ENCODE data around the gene YPEL3.

DNA sequence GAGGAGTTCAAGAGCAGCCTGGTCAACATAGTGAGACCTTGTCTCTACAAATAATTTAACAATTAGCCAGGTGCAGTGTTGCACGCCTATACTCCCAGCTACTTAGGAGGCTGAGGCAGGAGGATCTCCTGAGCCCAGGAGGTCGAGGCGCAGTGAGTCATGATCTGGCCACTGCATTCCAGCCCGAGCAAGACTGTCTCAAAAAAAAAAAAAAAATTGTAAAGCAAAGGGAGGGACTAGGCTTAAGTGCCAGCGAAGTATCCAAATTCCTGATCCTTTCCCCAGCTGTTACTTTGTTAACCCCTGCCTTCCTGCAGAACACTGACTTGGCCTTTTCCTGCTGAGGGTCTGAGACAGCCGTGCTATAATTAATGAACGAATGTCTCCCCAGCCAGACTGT lies 14.6 kb upstream of the YPEL3 start:
- TF ChIP-seq, protein P1, sequence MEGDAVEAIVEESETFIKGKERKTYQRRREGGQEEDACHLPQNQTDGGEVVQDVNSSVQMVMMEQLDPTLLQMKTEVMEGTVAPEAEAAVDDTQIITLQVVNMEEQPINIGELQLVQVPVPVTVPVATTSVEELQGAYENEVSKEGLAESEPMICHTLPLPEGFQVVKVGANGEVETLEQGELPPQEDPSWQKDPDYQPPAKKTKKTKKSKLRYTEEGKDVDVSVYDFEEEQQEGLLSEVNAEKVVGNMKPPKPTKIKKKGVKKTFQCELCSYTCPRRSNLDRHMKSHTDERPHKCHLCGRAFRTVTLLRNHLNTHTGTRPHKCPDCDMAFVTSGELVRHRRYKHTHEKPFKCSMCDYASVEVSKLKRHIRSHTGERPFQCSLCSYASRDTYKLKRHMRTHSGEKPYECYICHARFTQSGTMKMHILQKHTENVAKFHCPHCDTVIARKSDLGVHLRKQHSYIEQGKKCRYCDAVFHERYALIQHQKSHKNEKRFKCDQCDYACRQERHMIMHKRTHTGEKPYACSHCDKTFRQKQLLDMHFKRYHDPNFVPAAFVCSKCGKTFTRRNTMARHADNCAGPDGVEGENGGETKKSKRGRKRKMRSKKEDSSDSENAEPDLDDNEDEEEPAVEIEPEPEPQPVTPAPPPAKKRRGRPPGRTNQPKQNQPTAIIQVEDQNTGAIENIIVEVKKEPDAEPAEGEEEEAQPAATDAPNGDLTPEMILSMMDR (conservative IDR thresholded peaks at IDR 0.05 in 1 of 2, IDR thresholded peaks at IDR 0.05 in 1 of 2; ENCODE audit: extremely low read depth in 1 of 2, insufficient read depth in 1 of 2, low read depth in 1 of 2, low read length in 2 of 2): no peak
- no peak for TF ChIP-seq EZH2 (IDR thresholded peaks at IDR 0.05; ENCODE audit: borderline replicate concordance, low read length)
